ENCODE data around the gene MAPK8IP1. TPM values are rescaled to one million over a fixed set of nuclear protein-coding genes. Genes with fewer than 3 reads are reported as not detected.

MAPK8IP1 gene
- total RNA-seq, 4 donors from 2014 or later = 3.2 to 7.4 (median 4.3) TPM

DNA sequence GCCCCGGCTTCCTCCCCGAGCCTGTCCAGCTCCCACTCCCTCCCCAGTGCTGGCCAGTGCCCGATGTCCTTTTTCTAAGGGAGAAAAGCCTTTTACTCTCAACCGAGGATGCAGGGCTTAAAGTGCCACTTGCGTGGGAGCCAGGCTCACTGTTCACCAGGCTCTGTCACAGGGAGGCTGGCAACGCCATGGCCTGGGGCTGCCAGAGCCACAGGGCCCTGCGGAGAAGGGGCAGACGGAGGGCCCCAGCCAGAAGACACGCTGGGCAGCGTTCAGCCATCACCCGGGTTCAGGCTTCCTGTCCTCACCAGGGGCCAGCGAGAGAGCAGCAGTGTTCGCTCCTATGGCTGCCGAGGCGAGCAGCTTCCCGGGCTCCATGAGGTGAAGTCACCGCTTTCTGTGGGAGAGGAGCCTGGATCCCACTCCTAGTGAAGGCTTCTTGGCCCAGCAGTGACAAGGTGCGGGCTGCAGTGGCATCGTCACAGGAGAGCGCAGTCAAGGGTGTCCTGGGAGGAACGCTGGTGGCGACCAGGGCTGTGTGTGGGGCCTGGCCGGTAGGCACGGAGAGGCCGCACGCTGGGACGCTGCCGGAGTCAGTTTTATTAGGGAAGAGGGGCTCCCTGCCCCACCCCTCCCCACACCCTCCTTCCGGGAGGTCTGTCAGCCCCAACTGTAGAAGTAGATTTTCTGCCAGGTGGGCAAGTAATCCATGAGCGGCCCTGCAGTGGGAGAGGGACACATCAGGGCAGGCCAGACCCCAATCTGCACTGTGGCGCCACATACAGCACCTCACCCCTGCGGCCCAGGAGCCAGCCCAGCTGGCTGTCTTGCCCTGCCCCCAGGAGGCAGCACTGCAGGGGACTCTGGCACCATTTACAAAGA is 24.4 kb downstream of the MAPK8IP1 start:
- TF ChIP-seq, protein P1, sequence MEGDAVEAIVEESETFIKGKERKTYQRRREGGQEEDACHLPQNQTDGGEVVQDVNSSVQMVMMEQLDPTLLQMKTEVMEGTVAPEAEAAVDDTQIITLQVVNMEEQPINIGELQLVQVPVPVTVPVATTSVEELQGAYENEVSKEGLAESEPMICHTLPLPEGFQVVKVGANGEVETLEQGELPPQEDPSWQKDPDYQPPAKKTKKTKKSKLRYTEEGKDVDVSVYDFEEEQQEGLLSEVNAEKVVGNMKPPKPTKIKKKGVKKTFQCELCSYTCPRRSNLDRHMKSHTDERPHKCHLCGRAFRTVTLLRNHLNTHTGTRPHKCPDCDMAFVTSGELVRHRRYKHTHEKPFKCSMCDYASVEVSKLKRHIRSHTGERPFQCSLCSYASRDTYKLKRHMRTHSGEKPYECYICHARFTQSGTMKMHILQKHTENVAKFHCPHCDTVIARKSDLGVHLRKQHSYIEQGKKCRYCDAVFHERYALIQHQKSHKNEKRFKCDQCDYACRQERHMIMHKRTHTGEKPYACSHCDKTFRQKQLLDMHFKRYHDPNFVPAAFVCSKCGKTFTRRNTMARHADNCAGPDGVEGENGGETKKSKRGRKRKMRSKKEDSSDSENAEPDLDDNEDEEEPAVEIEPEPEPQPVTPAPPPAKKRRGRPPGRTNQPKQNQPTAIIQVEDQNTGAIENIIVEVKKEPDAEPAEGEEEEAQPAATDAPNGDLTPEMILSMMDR (IDR thresholded peaks at IDR 0.05) = no peak
- ATAC-seq (ENCODE audit: low FRiP score) (no peak), DNase-seq (ENCODE audit: low spot score) (no peak)

DNA sequence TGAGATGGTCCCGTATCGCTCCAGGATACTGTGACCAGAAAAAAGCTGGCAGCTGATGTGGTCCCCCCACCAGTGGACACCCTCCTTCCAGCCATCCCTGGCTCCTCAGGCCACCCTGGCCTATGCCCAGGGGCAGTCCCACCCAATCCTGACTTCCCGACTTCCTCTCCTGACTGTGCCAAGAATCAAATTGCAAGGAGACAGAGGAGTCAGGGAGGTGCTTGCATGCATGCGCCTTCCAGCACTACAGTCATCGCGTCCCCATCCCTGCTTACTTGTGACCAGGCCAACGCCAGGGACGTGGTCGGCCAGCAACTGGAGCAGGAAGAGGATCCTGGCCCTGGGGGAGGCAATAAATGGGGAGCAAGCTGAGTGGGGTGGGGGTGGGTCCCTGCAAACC is 25.2 kb downstream of the MAPK8IP1 start:
- TF ChIP-seq, protein P1 (IDR thresholded peaks at IDR 0.05) = no peak
- DNase-seq (ENCODE audit: low spot score) (no peak), ATAC-seq (ENCODE audit: low FRiP score) (no peak)

DNA sequence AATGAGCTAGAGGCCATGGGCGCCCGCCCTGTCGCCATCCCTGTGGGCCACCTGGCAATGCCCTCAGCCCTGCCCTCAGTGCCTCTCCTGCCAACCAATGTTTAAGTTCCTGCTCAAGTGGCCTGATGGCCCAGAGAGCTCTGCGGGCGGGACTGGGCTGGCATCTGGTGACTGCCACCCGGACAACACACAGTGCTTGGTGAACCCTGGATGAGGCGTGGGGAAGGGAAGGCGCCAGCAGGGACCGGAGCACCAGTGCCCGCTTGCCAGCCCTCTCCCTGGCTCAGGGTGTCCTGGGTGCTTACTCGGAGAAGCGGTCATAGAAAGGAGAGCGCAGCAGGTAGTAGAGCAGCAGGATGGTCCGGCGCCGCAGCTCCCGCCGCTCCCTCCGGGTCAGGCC is 28.1 kb downstream of the MAPK8IP1 start:
- ATAC-seq (ENCODE audit: low FRiP score) (no peak), DNase-seq (ENCODE audit: low spot score) (no peak)
- TF ChIP-seq, protein P1 (IDR thresholded peaks at IDR 0.05) = no peak

DNA sequence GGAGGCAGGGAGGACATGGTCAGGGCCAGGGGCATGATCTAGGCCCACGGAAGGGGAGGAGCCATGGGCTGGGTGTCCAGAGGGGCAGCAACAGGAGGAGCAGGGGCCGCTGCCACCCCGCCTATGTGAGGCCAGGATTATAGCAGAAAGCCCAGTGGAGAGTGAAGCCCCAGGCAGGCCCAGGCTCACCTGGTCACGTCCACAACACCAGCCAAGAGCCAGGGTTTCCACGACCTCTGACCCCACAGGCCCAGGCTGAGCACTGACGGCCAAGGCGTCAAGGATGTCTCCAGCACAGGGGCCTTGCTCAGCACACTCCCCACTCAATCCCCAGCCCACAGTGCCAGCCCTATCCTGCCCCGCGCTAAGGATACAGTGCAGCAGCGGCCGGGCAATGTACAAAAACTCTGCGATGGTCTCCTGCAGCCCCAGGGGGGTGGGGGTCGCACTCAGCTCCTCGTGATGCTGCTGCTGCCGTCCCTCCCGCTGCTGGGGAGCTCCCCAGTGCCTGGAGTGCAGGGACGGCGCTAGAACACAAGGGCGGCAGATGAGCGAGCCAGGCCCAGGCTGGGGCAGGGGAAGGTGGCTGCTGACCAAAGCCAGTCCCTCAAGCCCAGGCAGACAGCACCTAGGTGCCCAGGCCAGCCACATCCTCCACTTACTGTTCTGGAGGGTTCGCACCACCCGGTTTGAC is 28.6 kb downstream of the MAPK8IP1 start:
- TF ChIP-seq, protein P1 (IDR thresholded peaks at IDR 0.05) = no peak
- DNase-seq (ENCODE audit: low spot score) = no peak
- no peak for ATAC-seq (ENCODE audit: low FRiP score)

DNA sequence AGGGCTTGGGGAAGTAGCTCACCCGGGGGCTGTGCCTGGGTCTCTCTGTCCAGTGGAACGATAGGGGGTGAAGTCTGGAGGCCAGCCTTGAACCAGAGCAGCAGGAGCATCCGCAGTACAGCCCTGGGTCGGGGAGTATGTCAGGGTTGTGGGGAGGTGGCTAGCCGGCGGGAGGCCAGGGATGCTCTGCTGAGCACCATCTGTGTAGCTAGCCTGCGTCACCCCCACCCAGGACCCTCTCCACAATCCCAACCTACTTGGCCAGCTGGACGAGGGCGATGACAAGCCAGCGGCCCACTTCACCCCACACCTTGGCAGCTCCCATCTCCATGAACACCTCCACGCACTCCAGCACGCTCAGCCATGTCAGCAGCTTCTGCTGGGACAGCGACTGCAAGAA is 30.0 kb downstream of the MAPK8IP1 start:
- no peak for ATAC-seq (ENCODE audit: low FRiP score)
- DNase-seq (ENCODE audit: low spot score) = no peak
- TF ChIP-seq, protein P1 (IDR thresholded peaks at IDR 0.05) = no peak

DNA sequence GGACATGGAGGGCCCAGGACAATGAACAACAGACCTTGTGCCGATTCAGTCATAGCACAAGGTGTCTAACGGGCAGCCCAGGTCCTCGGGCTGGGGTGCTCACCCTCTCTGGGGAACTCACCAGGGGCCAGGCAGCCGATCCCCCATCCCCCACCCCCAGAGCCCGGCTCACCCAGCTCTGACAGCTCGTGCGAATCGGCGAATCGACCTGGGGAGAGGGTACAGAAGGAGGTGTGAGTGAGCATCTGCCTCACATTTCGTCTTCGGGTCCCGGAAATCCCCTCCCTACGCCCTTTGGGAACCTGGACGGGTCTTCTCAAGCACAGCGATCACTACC is 31.8 kb downstream of the MAPK8IP1 start:
- ATAC-seq (ENCODE audit: low FRiP score) (no peak), DNase-seq (ENCODE audit: low spot score) (no peak)

More for the DNA sequence above, 31.8 kb downstream of the MAPK8IP1 start:
- TF ChIP-seq, protein P1 (IDR thresholded peaks at IDR 0.05) = no peak
